ENCODE measurements around the gene DCDC1. TPM values are rescaled to one million over a fixed set of nuclear protein-coding genes. Genes with fewer than 3 reads are reported as not detected.

DCDC1 gene
- total RNA-seq, 1 experiment from 2014 or later, result 2.2 TPM

DNA sequence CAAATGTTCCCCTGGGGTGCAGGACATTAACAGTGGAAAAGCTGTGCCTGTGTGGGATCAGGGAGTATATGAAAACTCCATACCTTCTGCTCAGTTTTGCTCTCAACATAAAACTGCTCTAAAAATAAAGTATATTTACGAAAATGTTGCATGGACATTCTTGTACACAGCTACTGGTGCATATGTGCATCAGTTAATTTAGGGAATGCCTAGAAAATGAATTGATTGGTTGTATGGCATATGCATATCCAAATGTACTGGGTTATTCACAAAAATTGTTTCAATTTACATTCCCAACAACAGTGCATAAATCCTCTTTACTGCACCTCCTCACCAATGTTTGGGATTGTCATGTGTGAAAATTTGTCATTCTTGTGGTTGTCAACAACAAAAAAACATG, 532.3 kb downstream of the DCDC1 start:
- H3K9me2 ChIP-seq (ENCODE audit: insufficient read depth), result 0 out of 2 replicates have a peak, but pooled peaks cover 3% of the 10 kb centered on the region
- no peaks in the 10 kb centered on the region for H3K4me1 ChIP-seq (replicated peaks; ENCODE audit: insufficient read depth)
- H3K4me2 ChIP-seq, result no peak overlapping the region
- ChIA-PET POLR2A (ENCODE audit: unreplicated experiment) (no interaction called here), CTCF (no interaction called here)
- H3K27me3 ChIP-seq (ENCODE audit: insufficient read depth, low read depth), result peaks cover 13% of the 10 kb centered on the region; the same call in 1 of the 2 replicates
- no peaks in the 10 kb centered on the region for H3K36me3 ChIP-seq (ENCODE audit: low read depth)
- H3K79me2 ChIP-seq (ENCODE audit: low read depth), result no peaks in the 10 kb centered on the region
- no peak overlapping the region for H3K27ac ChIP-seq
- BruUV-seq (replicated peaks), result no TSS peak
- intact Hi-C loops (cut with micrococcal nuclease; ENCODE audit: unreplicated experiment), result no loop called here
- DNase-seq, result no peak
- H3K9me3 ChIP-seq (ENCODE audit: insufficient read depth, low read depth), result no peaks in the 10 kb centered on the region
- H2AFZ ChIP-seq, result no peak overlapping the region
- TF ChIP-seq, protein P1, sequence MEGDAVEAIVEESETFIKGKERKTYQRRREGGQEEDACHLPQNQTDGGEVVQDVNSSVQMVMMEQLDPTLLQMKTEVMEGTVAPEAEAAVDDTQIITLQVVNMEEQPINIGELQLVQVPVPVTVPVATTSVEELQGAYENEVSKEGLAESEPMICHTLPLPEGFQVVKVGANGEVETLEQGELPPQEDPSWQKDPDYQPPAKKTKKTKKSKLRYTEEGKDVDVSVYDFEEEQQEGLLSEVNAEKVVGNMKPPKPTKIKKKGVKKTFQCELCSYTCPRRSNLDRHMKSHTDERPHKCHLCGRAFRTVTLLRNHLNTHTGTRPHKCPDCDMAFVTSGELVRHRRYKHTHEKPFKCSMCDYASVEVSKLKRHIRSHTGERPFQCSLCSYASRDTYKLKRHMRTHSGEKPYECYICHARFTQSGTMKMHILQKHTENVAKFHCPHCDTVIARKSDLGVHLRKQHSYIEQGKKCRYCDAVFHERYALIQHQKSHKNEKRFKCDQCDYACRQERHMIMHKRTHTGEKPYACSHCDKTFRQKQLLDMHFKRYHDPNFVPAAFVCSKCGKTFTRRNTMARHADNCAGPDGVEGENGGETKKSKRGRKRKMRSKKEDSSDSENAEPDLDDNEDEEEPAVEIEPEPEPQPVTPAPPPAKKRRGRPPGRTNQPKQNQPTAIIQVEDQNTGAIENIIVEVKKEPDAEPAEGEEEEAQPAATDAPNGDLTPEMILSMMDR (conservative IDR thresholded peaks at IDR 0.05), result no peak
- no peak for TF ChIP-seq EZH2 (IDR thresholded peaks at IDR 0.05; ENCODE audit: low read depth)
- no peak overlapping the region for H3K4me3 ChIP-seq
- H4K20me1 ChIP-seq (ENCODE audit: insufficient read depth), result no peaks in the 10 kb centered on the region
- no peaks in the 10 kb centered on the region for H3F3A ChIP-seq (ENCODE audit: insufficient read depth, low read depth)

DNA sequence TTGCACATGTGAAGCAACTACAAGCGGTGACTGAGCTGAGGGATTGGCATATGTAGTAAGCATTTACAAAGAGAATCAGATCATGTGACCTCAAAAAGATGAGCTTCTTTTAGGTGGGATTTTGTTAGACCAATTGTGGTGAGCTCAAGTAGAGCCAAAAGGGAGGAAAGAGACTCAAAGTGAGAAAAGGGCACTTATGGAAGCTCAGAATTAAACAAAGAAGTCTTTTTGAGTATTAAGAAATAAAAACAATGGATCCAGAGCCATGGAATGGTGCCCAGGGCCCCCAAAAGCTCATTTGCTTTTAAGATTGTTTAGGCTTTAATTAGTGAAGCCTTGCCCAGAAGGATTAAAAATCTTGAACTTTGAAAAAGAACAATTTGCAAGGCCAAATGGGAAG, 536.7 kb downstream of the DCDC1 start:
- CTCF ChIA-PET, result no interaction called here
- intact Hi-C loops (cut with micrococcal nuclease; ENCODE audit: unreplicated experiment), result no loop called here

DNA sequence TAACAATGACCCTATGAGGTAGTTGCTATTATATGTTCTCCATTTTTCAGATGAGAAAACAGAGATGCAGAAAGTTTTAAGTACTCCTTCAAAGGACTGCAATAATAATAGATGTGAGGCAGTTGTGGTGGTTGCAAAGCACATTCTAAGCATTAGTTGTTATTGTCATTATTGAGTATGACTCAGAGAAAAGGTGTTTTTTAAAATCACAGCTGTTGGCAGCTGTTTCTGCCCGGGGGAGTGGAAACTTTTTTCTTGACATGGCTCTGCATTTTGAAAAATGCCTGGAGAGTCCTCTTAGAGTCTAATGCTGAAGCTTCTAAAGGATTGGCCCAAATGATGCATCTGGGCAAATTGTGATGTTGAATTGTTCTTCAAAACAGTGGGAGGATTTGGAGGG, 538.9 kb downstream of the DCDC1 start:
- BruUV-seq (replicated peaks), result no TSS peak
- intact Hi-C loops (cut with micrococcal nuclease; ENCODE audit: unreplicated experiment), result no loop called here
- POLR2A ChIA-PET (ENCODE audit: unreplicated experiment), result no interaction called here
- Histone ChIP-seq H3K4me1 (replicated peaks; ENCODE audit: insufficient read depth) (no peaks in the 10 kb centered on the region), H3K9me3 (ENCODE audit: insufficient read depth, low read depth) (no peaks in the 10 kb centered on the region), H3K4me2 (no peak overlapping the region), H3K4me3 (no peak overlapping the region), H3K79me2 (ENCODE audit: low read depth) (no peaks in the 10 kb centered on the region), H3K27me3 (ENCODE audit: insufficient read depth, low read depth) (peaks cover 10% of the 10 kb centered on the region; the same call in 1 of the 2 replicates), H3F3A (ENCODE audit: insufficient read depth, low read depth) (no peaks in the 10 kb centered on the region), H2AFZ (no peak overlapping the region), H4K20me1 (ENCODE audit: insufficient read depth) (no peaks in the 10 kb centered on the region; the same call in 1 of the 2 replicates), H3K27ac (no peak overlapping the region), H3K9me2 (ENCODE audit: insufficient read depth) (no peaks in the 10 kb centered on the region), H3K36me3 (ENCODE audit: low read depth) (no peaks in the 10 kb centered on the region)
- CTCF ChIA-PET, result no interaction called here
- TF ChIP-seq, protein P1 (conservative IDR thresholded peaks at IDR 0.05), result no peak
- TF ChIP-seq EZH2 (IDR thresholded peaks at IDR 0.05; ENCODE audit: low read depth), result no peak
- no peak for DNase-seq

More for the DNA sequence above, 536.7 kb downstream of the DCDC1 start:
- H3F3A ChIP-seq (ENCODE audit: insufficient read depth, low read depth), result no peaks in the 10 kb centered on the region
- POLR2A ChIA-PET (ENCODE audit: unreplicated experiment), result no interaction called here
- H3K9me2 ChIP-seq (ENCODE audit: insufficient read depth), result no peaks in the 10 kb centered on the region
- TF ChIP-seq EZH2 (IDR thresholded peaks at IDR 0.05; ENCODE audit: low read depth), result no peak
- TF ChIP-seq, protein P1 (conservative IDR thresholded peaks at IDR 0.05), result no peak
- BruUV-seq (replicated peaks), result no TSS peak
- DNase-seq, result no peak
- H3K4me1 ChIP-seq (replicated peaks; ENCODE audit: insufficient read depth), result no peaks in the 10 kb centered on the region
- no peak overlapping the region for H3K4me2 ChIP-seq
- H4K20me1 ChIP-seq (ENCODE audit: insufficient read depth), result no peaks in the 10 kb centered on the region; the same call in 1 of the 2 replicates
- no peak overlapping the region for H2AFZ ChIP-seq
- no peaks in the 10 kb centered on the region for H3K9me3 ChIP-seq (ENCODE audit: insufficient read depth, low read depth)
- no peak overlapping the region for H3K4me3 ChIP-seq
- peaks cover 10% of the 10 kb centered on the region; the same call in 1 of the 2 replicates for H3K27me3 ChIP-seq (ENCODE audit: insufficient read depth, low read depth)
- no peaks in the 10 kb centered on the region for H3K36me3 ChIP-seq (ENCODE audit: low read depth)
- H3K27ac ChIP-seq, result no peak overlapping the region
- H3K79me2 ChIP-seq (ENCODE audit: low read depth), result no peaks in the 10 kb centered on the region
